ENCODE measurements around the gene MYRIP. TPM values are rescaled to one million over a fixed set of nuclear protein-coding genes. Genes with fewer than 3 reads are reported as not detected.

Gene MYRIP
- total RNA-seq, 3 donors from 2014 or later (not counting 1 experiment from before 2014, with no cell fraction given) = not detected

- H3K27me3 Mint-ChIP-seq (ENCODE audit: low read depth in 2 of 2) = peaks cover 0 to 7% of the 10 kb centered on the region in 2 donors
- peaks cover 0 to 1% of the 10 kb centered on the region in 2 donors for H3K9me3 Mint-ChIP-seq
- Histone ChIP-seq H3K36me3 (ENCODE audit: control insufficient read depth, insufficient read depth, low read length) (no peaks in the 10 kb centered on the region), H3K4me3 (ENCODE audit: low read length) (no peak overlapping the region), H3K4me1 (ENCODE audit: control insufficient read depth, insufficient read depth, low read length) (no peaks in the 10 kb centered on the region), H3K9me3 (ENCODE audit: control insufficient read depth, insufficient read depth, low read length) (no peaks in the 10 kb centered on the region), H3K27ac (ENCODE audit: low read length) (no peak overlapping the region), H3K27me3 (ENCODE audit: control insufficient read depth, insufficient read depth, low read length) (no peaks in the 10 kb centered on the region)
- H3K4me3 Mint-ChIP-seq = no peak overlapping the region
- H3K36me3 Mint-ChIP-seq = no peaks in the 10 kb centered on the region
- no peaks in the 10 kb centered on the region for H3K4me1 Mint-ChIP-seq
- no peak for TF ChIP-seq CTCF (IDR thresholded peaks at IDR 0.05)
- no peak overlapping the region for H3K27ac Mint-ChIP-seq
- ATAC-seq = no peak
- 75% methylated on average over 1 of the region's 2 CpGs for WGBS (ENCODE audit: insufficient coverage)
- intact Hi-C loops (cut with micrococcal nuclease) = no loop called here
- DNase-seq = no peak
These were observed 156.6 kb downstream of the MYRIP start for GRCh38 chr3:39965997-39966396.

GRCh38 chr3:39970982-39971381 is 161.6 kb downstream of the MYRIP start:
- intact Hi-C loops (cut with micrococcal nuclease) = no loop called here
- no peak for TF ChIP-seq CTCF (IDR thresholded peaks at IDR 0.05)
- DNase-seq (no peak), ATAC-seq (no peak)
- no peaks in the 10 kb centered on the region for H3K4me1 ChIP-seq (ENCODE audit: control insufficient read depth, insufficient read depth, low read length)
- H3K4me3 ChIP-seq (ENCODE audit: low read length) = no peak overlapping the region
- Mint-ChIP-seq H3K4me1 (no peaks in the 10 kb centered on the region), H3K36me3 (no peaks in the 10 kb centered on the region), H3K27me3 (ENCODE audit: low read depth in 2 of 2) (peaks cover 0 to 13% of the 10 kb centered on the region in 2 donors), H3K27ac (no peak overlapping the region), H3K9me3 (peaks cover 0 to 4% of the 10 kb centered on the region in 2 donors), H3K4me3 (no peak overlapping the region)
- H3K27ac ChIP-seq (ENCODE audit: low read length) = no peak overlapping the region
- H3K36me3 ChIP-seq (ENCODE audit: control insufficient read depth, insufficient read depth, low read length) = no peaks in the 10 kb centered on the region
- H3K27me3 ChIP-seq (ENCODE audit: control insufficient read depth, insufficient read depth, low read length) = no peaks in the 10 kb centered on the region
- no peaks in the 10 kb centered on the region for H3K9me3 ChIP-seq (ENCODE audit: control insufficient read depth, insufficient read depth, low read length)
- 94% methylated on average over 1 of the region's 2 CpGs for WGBS (ENCODE audit: insufficient coverage)

GRCh38 chr3:39971559-39972031 is 162.2 kb downstream of the MYRIP start:
- DNase-seq (no peak), ATAC-seq (no peak)
- no peak overlapping the region for H3K4me3 ChIP-seq (ENCODE audit: low read length)
- no peaks in the 10 kb centered on the region for H3K36me3 ChIP-seq (ENCODE audit: control insufficient read depth, insufficient read depth, low read length)
- no peak for TF ChIP-seq CTCF (IDR thresholded peaks at IDR 0.05)
- no peaks in the 10 kb centered on the region for H3K27me3 ChIP-seq (ENCODE audit: control insufficient read depth, insufficient read depth, low read length)
- no peaks in the 10 kb centered on the region for H3K4me1 ChIP-seq (ENCODE audit: control insufficient read depth, insufficient read depth, low read length)
- H3K9me3 Mint-ChIP-seq = peaks cover 0 to 4% of the 10 kb centered on the region in 2 donors
- H3K4me1 Mint-ChIP-seq = no peaks in the 10 kb centered on the region
- H3K9me3 ChIP-seq (ENCODE audit: control insufficient read depth, insufficient read depth, low read length) = no peaks in the 10 kb centered on the region
- 100% methylated on average over 1 of the region's 3 CpGs for WGBS (ENCODE audit: insufficient coverage)
- intact Hi-C loops (cut with micrococcal nuclease) = no loop called here
- no peak overlapping the region for H3K4me3 Mint-ChIP-seq
- peaks cover 0 to 13% of the 10 kb centered on the region in 2 donors for H3K27me3 Mint-ChIP-seq (ENCODE audit: low read depth in 2 of 2)
- no peak overlapping the region for H3K27ac ChIP-seq (ENCODE audit: low read length)
- no peaks in the 10 kb centered on the region for H3K36me3 Mint-ChIP-seq
- H3K27ac Mint-ChIP-seq = no peak overlapping the region

GRCh38 chr3:39972508-39972907 is 163.1 kb downstream of the MYRIP start:
- Mint-ChIP-seq H3K27ac (no peak overlapping the region), H3K4me3 (no peak overlapping the region), H3K4me1 (no peaks in the 10 kb centered on the region), H3K9me3 (peaks cover 0 to 4% of the 10 kb centered on the region in 2 donors), H3K36me3 (no peaks in the 10 kb centered on the region), H3K27me3 (ENCODE audit: low read depth in 2 of 2) (peaks cover 0 to 13% of the 10 kb centered on the region in 2 donors)
- no peaks in the 10 kb centered on the region for H3K36me3 ChIP-seq (ENCODE audit: control insufficient read depth, insufficient read depth, low read length)
- 84% methylated on average over 5 of the region's 5 CpGs for WGBS (ENCODE audit: insufficient coverage)
- no peak for TF ChIP-seq CTCF (IDR thresholded peaks at IDR 0.05)
- H3K4me3 ChIP-seq (ENCODE audit: low read length) = no peak overlapping the region
- DNase-seq (no peak), ATAC-seq (no peak)
- no peaks in the 10 kb centered on the region for H3K9me3 ChIP-seq (ENCODE audit: control insufficient read depth, insufficient read depth, low read length)
- no peak overlapping the region for H3K27ac ChIP-seq (ENCODE audit: low read length)
- no peaks in the 10 kb centered on the region for H3K4me1 ChIP-seq (ENCODE audit: control insufficient read depth, insufficient read depth, low read length)
- no peaks in the 10 kb centered on the region for H3K27me3 ChIP-seq (ENCODE audit: control insufficient read depth, insufficient read depth, low read length)
- intact Hi-C loops (cut with micrococcal nuclease) = no loop called here
